DND-41 (cell line): Measurements from ENCODE around the gene CLTCL1.
A peak's percentile ranks its signal among the peaks of the same experiment; 100 is the strongest.

Source experiments
- ATAC-seq: fragments of 200-7000 bp; cut with Tn5 transposase; 3 replicates; pipeline ENCODE4 v1.9.1; 2021; ENCODE audit warnings: low read depth; ENCODE audit not compliant: insufficient read depth
- DNase-seq: peaks from one replicate; pipeline ENCODE4 v3.0.0-alpha.2; 2020
- H2AFZ ChIP-seq: 2 replicates; pipeline ENCODE4 v1.6.0; 2012; ENCODE audit warnings: low read depth, low read length
- H3K27ac ChIP-seq: 2 replicates; pipeline ENCODE4 v1.5.1; 2012; ENCODE audit warnings: low read length, inconsistent platforms
- H3K27me3 ChIP-seq: fragments of 200-600 bp; sonication (generic); 2 replicates; pipeline ENCODE4 v1.6.0; 2012; ENCODE audit warnings: low read length, mild to moderate bottlenecking, inconsistent platforms; ENCODE audit not compliant: insufficient read depth, poor library complexity
- H3K36me3 ChIP-seq: 2 replicates; pipeline ENCODE4 v1.5.1; 2012; ENCODE audit warnings: low read length, inconsistent platforms; ENCODE audit not compliant: insufficient read depth
- H3K4me1 ChIP-seq: 2 replicates; pipeline ENCODE4 v1.5.1; 2012; ENCODE audit warnings: mild to moderate bottlenecking, low read length; ENCODE audit not compliant: insufficient read depth
- H3K4me2 ChIP-seq: 2 replicates; pipeline ENCODE4 v1.6.0; 2012; ENCODE audit warnings: mild to moderate bottlenecking, moderate library complexity, low read length, inconsistent platforms; ENCODE audit not compliant: insufficient read depth
- H3K4me3 ChIP-seq, 2 experiments: fragments of 200-600 bp in 1 of 2; shearing (Covaris generic) in 1 of 2; 2 replicates each; pipeline ENCODE4 v1.5.1; 2012 to 2016; ENCODE audit warnings: inconsistent platforms in 2 of 2, low read length in 2 of 2, mild to moderate bottlenecking in 2 of 2, low read depth in 1 of 2, moderate library complexity in 1 of 2
- H3K79me2 ChIP-seq: 2 replicates; pipeline ENCODE4 v1.6.0; 2012; ENCODE audit warnings: low read length, inconsistent platforms; ENCODE audit not compliant: insufficient read depth
- H3K9ac ChIP-seq: 2 replicates; pipeline ENCODE4 v1.6.0; 2012; ENCODE audit warnings: low read depth, mild to moderate bottlenecking, inconsistent platforms, low read length, moderate library complexity
- H3K9me3 ChIP-seq: 2 replicates; pipeline ENCODE4 v1.5.1; 2012; ENCODE audit warnings: low read length, moderate library complexity, mild to moderate bottlenecking, inconsistent platforms; ENCODE audit not compliant: insufficient read depth, severe bottlenecking
- H4K20me1 ChIP-seq: 2 replicates; pipeline ENCODE4 v1.6.0; 2012; ENCODE audit warnings: low read length; ENCODE audit not compliant: insufficient read depth
- CTCF ChIP-seq: IDR thresholded peaks from 2 replicates; pipeline ENCODE4 v1.5.1; 2012; ENCODE audit warnings: borderline replicate concordance, low read length, moderate library complexity, mild to moderate bottlenecking; ENCODE audit not compliant: poor library complexity, severe bottlenecking; ENCODE audit errors: extremely low read depth
- EZH2 ChIP-seq: IDR thresholded peaks from 3 replicates; pipeline ENCODE4 v1.6.1; 2012; ENCODE audit warnings: borderline replicate concordance, low read depth, mild to moderate bottlenecking, moderate library complexity, low read length, inconsistent platforms; ENCODE audit not compliant: severe bottlenecking

Gene CLTCL1

GRCh38 chr22:19143212-19143611, 148.3 kb downstream of the CLTCL1 start:
- Histone ChIP-seq H3K79me2 (peaks cover 22% of the 10 kb centered on the region), H3K27me3 (no peaks in the 10 kb centered on the region), H2AFZ (no peak overlapping the region), H3K9ac (peak overlapping the region; percentile 74), H3K4me3 (peak overlapping the region; percentile 89 to 96; a peak in 3 of 4 replicates), H3K4me1 (peaks cover 20% of the 10 kb centered on the region), H3K4me2 (peak overlapping the region; percentile 99), H3K36me3 (peaks cover 44% of the 10 kb centered on the region), H3K9me3 (no peaks in the 10 kb centered on the region), H3K27ac (no peak overlapping the region), H4K20me1 (peaks cover 16% of the 10 kb centered on the region)
- no peak for ATAC-seq
- no peak for DNase-seq
- no peak for TF ChIP-seq EZH2
- TF ChIP-seq CTCF, result no peak

- Histone ChIP-seq H3K27ac (no peak overlapping the region), H4K20me1 (peaks cover 24% of the 10 kb centered on the region), H3K9me3 (no peaks in the 10 kb centered on the region), H3K4me2 (no peak overlapping the region), H3K4me3 (no peak overlapping the region), H3K9ac (no peak overlapping the region), H3K4me1 (peaks cover 20% of the 10 kb centered on the region), H3K36me3 (peaks cover 52% of the 10 kb centered on the region), H3K79me2 (peaks cover 22% of the 10 kb centered on the region), H2AFZ (no peak overlapping the region), H3K27me3 (no peaks in the 10 kb centered on the region)
- DNase-seq, result no peak
- TF ChIP-seq CTCF (no peak), EZH2 (no peak)
- ATAC-seq, result no peak
Measured at GRCh38 chr22:19142394-19142793, 149.1 kb downstream of the CLTCL1 start.

GRCh38 chr22:19139974-19140373, 151.5 kb downstream of the CLTCL1 start:
- Histone ChIP-seq H3K9me3 (no peaks in the 10 kb centered on the region), H3K27ac (no peak overlapping the region), H3K4me2 (no peak overlapping the region), H4K20me1 (peaks cover 27% of the 10 kb centered on the region), H3K79me2 (peaks cover 22% of the 10 kb centered on the region), H3K4me1 (peaks cover 18% of the 10 kb centered on the region), H3K36me3 (peaks cover 74% of the 10 kb centered on the region), H2AFZ (no peak overlapping the region), H3K27me3 (no peaks in the 10 kb centered on the region), H3K4me3 (no peak overlapping the region), H3K9ac (no peak overlapping the region)
- DNase-seq, result no peak
- no peak for TF ChIP-seq CTCF
- TF ChIP-seq EZH2, result no peak
- ATAC-seq, result no peak

- peaks cover 17% of the 10 kb centered on the region for H3K79me2 ChIP-seq
- H3K9ac ChIP-seq, result no peak overlapping the region
- H3K36me3 ChIP-seq, result peaks cover 84% of the 10 kb centered on the region
- no peak overlapping the region for H2AFZ ChIP-seq
- no peak overlapping the region for H3K4me3 ChIP-seq
- no peaks in the 10 kb centered on the region for H3K9me3 ChIP-seq
- peaks cover 27% of the 10 kb centered on the region for H4K20me1 ChIP-seq
- H3K27ac ChIP-seq, result no peak overlapping the region
- peaks cover 14% of the 10 kb centered on the region for H3K4me1 ChIP-seq
- no peak for DNase-seq
- no peak for ATAC-seq
- H3K4me2 ChIP-seq, result no peak overlapping the region
- no peaks in the 10 kb centered on the region for H3K27me3 ChIP-seq
- no peak for TF ChIP-seq EZH2
- no peak for TF ChIP-seq CTCF
Measured at GRCh38 chr22:19139001-19139356, 152.5 kb downstream of the CLTCL1 start.
